T-helper 22 cell (primary cell): Measurements from ENCODE around the gene IRS2.

Experiments
- DNase-seq: peaks from one replicate; pipeline ENCODE4 v3.0.0-alpha.2; 2020; ENCODE audit warnings: low read depth

The IRS2 gene

DNA sequence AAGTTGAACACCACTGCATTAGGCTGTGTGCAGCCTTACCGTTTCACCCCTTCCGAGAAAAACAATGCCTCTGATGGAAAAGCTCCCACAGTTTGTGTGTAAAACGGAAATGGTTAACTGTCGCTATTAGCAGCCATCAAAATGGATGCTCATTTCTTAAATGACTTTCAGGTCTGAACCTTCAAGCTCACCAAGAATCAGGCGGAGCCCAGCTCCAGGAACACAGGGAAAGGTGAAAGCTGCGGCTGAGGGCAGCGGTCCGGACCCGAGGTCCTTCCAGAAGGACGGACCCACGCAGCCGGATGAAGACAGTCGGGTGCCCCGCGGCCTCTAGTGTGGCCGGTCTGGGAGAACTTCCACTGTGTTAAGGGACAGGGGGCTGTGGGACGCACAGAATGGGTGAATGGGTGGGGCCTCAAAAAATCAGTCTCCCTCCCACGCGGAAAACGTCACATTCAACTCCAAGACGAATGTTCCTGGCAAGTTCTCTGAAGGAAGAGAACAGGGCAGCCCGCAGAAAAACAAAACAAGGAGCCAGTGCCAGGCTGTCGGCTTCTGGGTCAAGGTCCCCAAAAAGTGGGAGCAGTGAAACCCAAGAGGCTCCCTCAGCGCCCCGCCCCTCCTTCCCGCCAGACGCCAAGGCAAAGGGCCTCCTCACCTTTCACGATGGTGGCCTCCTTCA lies 4.9 kb downstream of the IRS2 start:
- no peak for DNase-seq

DNA sequence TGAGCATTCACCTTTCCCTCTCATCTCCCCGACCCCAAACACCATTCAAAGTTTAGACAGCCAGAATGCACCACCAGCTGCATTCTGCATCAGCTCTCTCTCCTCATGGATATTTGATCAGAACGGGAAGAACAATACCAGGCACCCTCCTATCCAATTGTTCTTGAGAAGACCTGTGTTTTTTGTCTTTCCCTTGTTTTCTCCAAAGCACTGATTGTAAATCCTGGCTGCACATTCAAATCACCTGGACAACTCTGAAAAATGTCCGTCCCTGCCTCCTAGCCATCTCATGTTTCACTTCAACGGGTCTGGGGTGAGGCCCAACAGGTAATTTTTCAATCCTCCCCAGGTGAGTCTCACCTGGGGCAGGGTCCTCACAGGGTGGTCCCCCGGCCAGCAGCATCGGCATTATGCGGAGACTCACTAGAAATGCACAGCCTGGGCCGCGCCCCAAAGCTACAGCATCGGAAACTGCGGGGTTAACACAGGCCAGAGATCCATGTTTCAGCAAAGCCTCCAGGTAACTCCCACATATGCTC lies 5.5 kb downstream of the IRS2 start:
- DNase-seq: no peak

DNA sequence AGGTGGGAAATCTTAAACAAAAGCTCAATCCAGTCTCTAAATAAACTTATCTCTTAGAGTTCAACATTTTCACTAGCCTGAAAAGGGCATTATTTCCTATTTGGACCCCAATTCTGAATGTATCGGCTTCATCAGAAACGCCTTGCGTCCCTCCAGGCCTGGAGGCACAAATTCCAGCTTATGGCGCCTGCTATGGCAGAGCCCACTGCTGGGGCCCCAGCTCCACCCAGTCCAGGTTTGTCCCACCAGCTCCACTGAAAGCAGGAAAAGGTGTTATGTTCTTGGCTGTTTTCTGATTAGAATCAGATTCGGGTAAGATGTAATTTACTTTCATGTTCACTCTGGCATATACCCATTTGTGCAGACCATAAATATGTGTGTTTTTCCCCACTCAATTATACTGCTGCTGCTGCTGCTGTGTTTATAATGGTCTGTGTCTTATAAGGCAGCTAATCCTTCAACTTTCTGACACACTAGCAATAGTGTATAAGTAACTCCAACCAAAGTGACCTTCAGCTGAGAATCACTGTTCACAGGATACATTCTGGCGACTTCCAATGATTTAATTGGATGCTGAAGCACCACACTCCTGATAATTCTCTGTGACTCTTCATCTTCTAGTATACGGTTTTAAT lies 6.4 kb downstream of the IRS2 start:
- no peak for DNase-seq

- peak; percentile 64 for DNase-seq
Measured at GRCh38 chr13:109779074-109779473, 7.3 kb downstream of the IRS2 start.

GRCh38 chr13:109778102-109778542 lies 8.3 kb downstream of the IRS2 start:
- DNase-seq: no peak

DNA sequence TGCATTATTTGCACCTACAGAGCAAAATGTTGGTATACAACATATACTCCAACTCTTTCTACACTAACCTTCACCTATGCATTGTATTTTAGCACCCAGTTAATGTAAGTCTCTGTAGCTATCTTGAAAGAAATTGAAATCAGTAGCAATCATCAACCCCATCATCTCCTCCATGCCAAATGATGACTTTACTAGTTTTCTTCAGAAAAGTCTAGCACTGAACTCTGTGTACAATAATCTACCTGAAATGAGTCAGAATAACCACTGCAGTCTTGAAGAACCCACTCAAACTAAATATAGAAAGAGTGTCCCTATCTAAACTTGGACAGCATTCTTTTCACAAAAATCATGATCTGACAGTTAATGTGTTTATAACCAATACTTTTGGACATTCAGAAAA lies 9.8 kb downstream of the IRS2 start:
- no peak for DNase-seq

- no peak for DNase-seq
Measured at GRCh38 chr13:109773786-109774185, 12.6 kb downstream of the IRS2 start.

DNA sequence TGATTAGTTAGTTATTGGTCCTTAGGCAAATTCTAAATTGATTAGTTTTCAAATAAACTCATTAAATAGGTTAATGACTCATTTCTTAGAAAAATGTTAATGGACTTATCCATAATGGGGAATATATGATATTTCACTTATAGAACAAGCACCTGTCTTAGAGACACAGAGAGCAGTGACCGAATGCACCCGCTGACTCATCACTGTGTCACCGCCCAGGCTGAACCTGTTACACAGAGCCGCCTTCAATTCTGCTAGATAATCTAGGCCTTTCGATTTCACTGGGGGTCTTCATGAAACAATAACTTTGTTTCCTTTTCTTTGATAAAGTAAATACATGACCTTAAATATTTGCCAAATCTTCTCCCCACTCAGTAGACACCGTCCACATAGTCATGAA lies 13.1 kb downstream of the IRS2 start:
- no peak for DNase-seq

- DNase-seq: no peak
Measured at GRCh38 chr13:109771926-109772325, 14.5 kb downstream of the IRS2 start.

DNA sequence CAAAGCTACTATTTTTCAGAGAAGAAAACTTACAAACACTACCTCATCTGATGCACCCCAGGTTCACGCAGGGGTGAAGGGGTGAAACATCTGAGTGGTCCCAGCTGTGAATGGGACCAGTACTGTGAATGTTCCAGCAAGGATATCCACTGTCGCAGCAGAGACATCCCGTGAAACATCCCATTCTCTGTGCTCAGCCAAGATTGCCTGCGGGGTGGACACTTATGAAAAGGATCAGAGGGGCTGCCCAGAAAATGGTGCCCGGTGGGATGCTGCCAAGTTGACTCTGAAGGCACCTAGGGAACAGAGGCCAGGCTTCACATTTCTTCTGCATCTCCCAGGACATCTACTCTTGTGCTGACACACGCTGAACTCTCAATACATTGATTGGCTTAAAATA lies 15.9 kb downstream of the IRS2 start:
- no peak for DNase-seq

DNA sequence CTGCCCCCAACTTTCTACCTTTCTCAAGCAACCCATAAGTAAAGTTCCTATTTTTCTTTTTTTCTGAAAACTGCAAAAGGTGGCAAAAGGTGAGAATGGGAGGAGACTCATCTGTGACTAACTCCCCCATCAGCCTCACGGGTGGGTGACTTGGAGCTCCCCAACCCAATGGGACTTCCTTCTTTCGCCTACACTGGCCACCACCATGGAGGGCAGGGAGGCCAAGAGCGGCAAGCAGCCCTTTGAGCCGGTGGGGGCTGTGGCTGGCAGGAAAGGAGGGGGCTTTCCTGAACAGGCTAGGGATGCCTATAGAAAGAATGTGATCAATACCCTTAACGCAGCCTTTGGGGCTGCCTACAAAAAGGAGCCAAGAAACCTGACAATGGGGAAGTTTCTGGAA lies 16.5 kb downstream of the IRS2 start:
- DNase-seq: no peak

- DNase-seq: no peak
Measured at GRCh38 chr13:109769275-109769674, 17.1 kb downstream of the IRS2 start.

DNA sequence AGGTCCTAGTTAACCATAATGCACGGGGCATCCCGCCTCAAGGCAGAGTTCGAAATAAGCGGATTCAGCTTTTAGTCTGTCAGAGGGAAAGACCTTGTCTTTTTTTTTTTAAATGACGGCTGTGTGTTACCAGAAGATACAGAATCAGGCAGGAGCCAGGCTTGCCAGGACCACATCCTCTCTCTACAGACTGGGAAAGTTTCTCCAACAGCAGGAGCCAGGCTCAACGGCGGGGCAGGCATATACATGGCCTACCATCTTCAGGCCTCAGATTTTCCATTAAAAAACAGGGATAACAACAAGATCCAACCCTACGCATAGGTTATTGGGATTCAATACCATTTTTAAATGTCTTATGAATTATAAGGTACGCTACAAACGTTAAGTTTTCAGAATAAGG lies 17.8 kb downstream of the IRS2 start:
- DNase-seq: no peak

GRCh38 chr13:109768176-109768575 lies 18.2 kb downstream of the IRS2 start:
- no peak for DNase-seq

DNA sequence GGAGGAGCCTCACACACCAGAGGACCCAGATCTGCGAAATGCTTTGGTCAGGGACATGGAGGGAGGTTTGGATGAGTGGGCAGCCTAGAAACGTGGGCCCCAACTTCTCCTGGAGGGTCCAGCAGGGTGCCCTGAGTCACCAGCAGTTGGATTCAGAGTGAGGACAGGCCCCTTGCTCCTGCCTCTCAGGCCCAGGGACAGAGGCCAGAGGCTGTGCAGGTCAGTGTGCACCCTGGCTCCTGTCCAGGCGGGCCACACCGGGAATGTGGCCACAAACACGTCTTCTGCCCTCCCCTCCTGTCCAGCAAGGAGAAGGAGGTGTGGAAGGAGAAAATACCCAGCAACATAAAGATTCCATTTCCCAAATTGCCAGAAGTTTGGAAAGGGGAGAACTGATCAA lies 19.4 kb downstream of the IRS2 start:
- DNase-seq: no peak

DNA sequence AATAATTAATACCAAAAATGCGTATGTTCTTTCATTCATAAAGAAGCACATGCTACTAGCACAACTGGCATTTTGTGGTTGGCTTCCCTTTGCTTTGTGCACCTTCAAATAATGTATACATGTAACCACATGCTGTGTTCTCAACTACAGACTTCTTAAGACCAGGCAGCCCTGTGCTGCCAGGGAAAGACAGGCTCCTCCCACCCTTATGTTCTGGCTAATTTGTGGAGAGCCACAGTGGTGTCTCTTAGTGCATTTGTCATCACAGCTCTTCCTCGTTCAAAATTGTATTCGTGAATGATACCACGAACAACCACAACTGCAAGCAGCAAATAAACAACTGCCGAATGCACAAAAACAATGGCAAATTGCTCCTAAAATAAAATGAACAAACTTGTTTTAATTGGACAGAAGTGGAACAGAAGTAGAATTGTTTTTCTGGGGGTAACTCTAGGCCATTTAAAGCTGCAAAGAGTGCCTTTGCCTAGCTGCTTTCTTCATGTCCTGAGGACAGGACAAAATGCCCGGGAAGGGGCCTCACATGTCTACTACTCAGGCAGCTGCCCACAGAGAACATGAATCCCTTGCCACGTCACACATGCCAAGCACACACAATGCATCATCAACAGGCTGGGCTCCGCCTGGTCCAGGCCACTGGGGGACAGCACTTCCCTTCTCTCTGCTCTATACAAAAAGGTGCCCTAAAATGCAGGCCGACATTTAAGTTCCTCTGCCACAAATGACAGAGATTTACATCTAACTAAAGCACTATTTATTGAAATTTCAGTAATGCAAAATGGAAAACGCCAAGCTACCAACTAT lies 21.7 kb downstream of the IRS2 start:
- DNase-seq: no peak

DNA sequence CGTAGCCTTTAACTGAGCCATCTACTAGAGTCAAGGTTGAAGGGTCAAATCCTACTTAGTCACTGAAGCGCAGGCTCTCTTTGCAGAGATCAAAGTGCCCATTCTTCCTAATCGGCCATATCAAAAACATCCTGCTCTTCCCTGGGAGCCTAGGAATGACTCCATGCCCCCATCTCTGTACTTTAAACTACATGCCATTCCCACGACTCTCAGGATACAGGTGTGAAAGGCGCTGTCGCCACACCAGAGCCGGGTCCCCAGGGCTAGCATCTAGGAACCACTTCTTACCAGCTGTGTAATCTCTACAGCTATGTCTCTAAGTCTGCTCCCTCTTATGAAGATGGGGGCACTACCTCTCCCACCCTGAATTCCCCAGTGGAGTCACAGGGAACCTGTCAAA lies 22.3 kb downstream of the IRS2 start:
- no peak for DNase-seq

- DNase-seq: no peak
Measured at GRCh38 chr13:109762791-109763190, 23.6 kb downstream of the IRS2 start.

GRCh38 chr13:109761695-109762094 lies 24.7 kb downstream of the IRS2 start:
- DNase-seq: no peak

DNA sequence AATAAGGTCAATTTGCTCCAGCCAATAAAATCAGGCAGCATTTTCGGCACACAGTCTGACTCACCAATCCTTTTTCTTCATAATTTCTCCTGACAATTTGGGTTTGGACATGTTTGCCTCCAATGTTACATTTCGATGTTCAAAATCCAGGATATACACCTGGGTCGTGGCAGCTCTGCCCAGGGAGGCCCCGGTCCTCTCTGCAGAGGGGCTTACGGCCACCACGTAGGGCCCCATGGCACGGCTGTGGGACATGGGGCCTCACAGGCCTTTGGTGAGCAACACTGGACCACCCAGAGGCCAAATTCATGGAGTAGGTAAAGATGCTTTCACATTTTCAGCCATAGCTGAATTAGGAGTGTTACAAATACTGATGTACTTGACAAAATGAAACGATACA lies 25.4 kb downstream of the IRS2 start:
- no peak for DNase-seq

DNA sequence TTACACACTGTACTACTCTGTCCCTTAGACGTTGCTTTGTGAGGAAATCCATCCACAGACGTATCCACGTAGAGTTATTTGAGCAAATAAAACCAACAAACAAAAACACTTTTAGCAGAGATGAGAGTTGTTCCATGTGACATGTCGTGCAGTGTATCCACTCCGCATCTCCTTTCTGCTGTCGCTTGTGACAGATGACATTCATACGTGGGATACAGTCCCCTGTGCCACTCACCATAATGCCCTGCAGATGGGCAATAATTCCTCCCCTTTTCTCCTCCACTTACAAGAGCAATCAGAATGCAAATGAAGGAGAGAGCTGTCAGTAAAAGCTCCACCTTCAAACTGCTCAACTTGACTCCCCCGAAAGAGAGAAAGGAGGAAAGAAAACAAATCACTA lies 26.0 kb downstream of the IRS2 start:
- DNase-seq: no peak

- DNase-seq: no peak
Measured at GRCh38 chr13:109759609-109760008, 26.8 kb downstream of the IRS2 start.

- DNase-seq: no peak
Measured at GRCh38 chr13:109758937-109759480, 27.4 kb downstream of the IRS2 start.
